Activated T-helper 17 cell treated with anti-CD3 and anti-CD28 coated beads, Interleukin-2, amount 50 U/mL, for 72 hours (primary cell): Measurements from ENCODE around the gene RNF157. TPM values are rescaled to one million over a fixed set of nuclear protein-coding genes. Genes with fewer than 3 reads are reported as not detected.
"Not testable (repeated sequence)": the region's sequence is repeated elsewhere in the genome, so short reads cannot be mapped to it uniquely, and the experiment has no call there.

ENCODE experiments used
- ATAC-seq: fragments of 150-1000 bp; cut with Tn5 transposase; replicated peaks from 2 replicates; pipeline ENCODE4 v1.10.0; 2021; ENCODE audit warnings: mild to moderate bottlenecking, moderate library complexity
- H3K27ac Mint-ChIP-seq: one replicate; pipeline ENCODE4 v1.8.0; 2022; ENCODE audit warnings: mixed read lengths
- H3K27me3 Mint-ChIP-seq: one replicate; pipeline ENCODE4 v1.8.0; 2022; ENCODE audit warnings: mixed read lengths
- H3K36me3 Mint-ChIP-seq: one replicate; pipeline ENCODE4 v1.8.0; 2022; ENCODE audit warnings: low read depth, mild to moderate bottlenecking, mixed read lengths
- H3K4me1 Mint-ChIP-seq: one replicate; pipeline ENCODE4 v1.8.0; 2022; ENCODE audit warnings: mixed read lengths
- H3K4me3 Mint-ChIP-seq: one replicate; pipeline ENCODE4 v1.8.0; 2022; ENCODE audit warnings: mild to moderate bottlenecking, mixed read lengths
- H3K9me3 Mint-ChIP-seq: one replicate; pipeline ENCODE4 v1.8.0; 2022; ENCODE audit warnings: mixed read lengths
- total RNA-seq, 2 donors: library from RNA; stranded (reverse); gene quantifications; one replicate each; pipeline ENCODE4 v1.2.3, GENCODE V29; 2022

Gene RNF157
- total RNA-seq, 2 donors from 2014 or later = 15.5 to 17.4 TPM

GRCh38 chr17:76205542-76206144, 34.6 kb downstream of the RNF157 start:
- ATAC-seq, H3K9me3 Mint-ChIP-seq, H3K27me3 Mint-ChIP-seq, H3K4me3 Mint-ChIP-seq: not testable (repeated sequence)
- Mint-ChIP-seq H3K27ac (peak overlapping the region; percentile 33), H3K4me1 (peaks cover 17% of the 10 kb centered on the region), H3K36me3 (peaks cover 16% of the 10 kb centered on the region)

- no peaks in the 10 kb centered on the region for H3K9me3 Mint-ChIP-seq
- ATAC-seq = no peak
- peak overlapping the region; percentile 8 for H3K27ac Mint-ChIP-seq
- H3K36me3 Mint-ChIP-seq = peaks cover 20% of the 10 kb centered on the region
- H3K4me3 Mint-ChIP-seq = no peak overlapping the region
- H3K27me3 Mint-ChIP-seq = no peaks in the 10 kb centered on the region
- H3K4me1 Mint-ChIP-seq = peaks cover 23% of the 10 kb centered on the region
Observed at GRCh38 chr17:76204277-76204676, 36.0 kb downstream of the RNF157 start.

- H3K9me3 Mint-ChIP-seq = no peaks in the 10 kb centered on the region
- ATAC-seq = peak; percentile 76
- H3K36me3 Mint-ChIP-seq = peaks cover 22% of the 10 kb centered on the region
Observed at GRCh38 chr17:76200354-76200753, 39.9 kb downstream of the RNF157 start.

GRCh38 chr17:76199469-76199868, 40.8 kb downstream of the RNF157 start:
- H3K36me3 Mint-ChIP-seq = peaks cover 22% of the 10 kb centered on the region
- H3K27me3 Mint-ChIP-seq = no peaks in the 10 kb centered on the region
- peaks cover 45% of the 10 kb centered on the region for H3K4me1 Mint-ChIP-seq
- peak; percentile 94 for ATAC-seq
- no peaks in the 10 kb centered on the region for H3K9me3 Mint-ChIP-seq
- peak overlapping the region; percentile 69 for H3K27ac Mint-ChIP-seq
- peak overlapping the region; percentile 59 for H3K4me3 Mint-ChIP-seq

More at GRCh38 chr17:76200354-76200753, 39.9 kb downstream of the RNF157 start:
- Mint-ChIP-seq H3K27ac (peak overlapping the region; percentile 69), H3K4me1 (peaks cover 37% of the 10 kb centered on the region), H3K4me3 (peak overlapping the region; percentile 11), H3K27me3 (no peaks in the 10 kb centered on the region)

GRCh38 chr17:76198702-76199101, 41.6 kb downstream of the RNF157 start:
- H3K9me3 Mint-ChIP-seq = no peaks in the 10 kb centered on the region
- peak overlapping the region; percentile 69 for H3K27ac Mint-ChIP-seq
- H3K36me3 Mint-ChIP-seq = peaks cover 16% of the 10 kb centered on the region
- H3K27me3 Mint-ChIP-seq = no peaks in the 10 kb centered on the region
- H3K4me3 Mint-ChIP-seq = peak overlapping the region; percentile 59
- H3K4me1 Mint-ChIP-seq = peaks cover 47% of the 10 kb centered on the region
- no peak for ATAC-seq

GRCh38 chr17:76197911-76198310, 42.4 kb downstream of the RNF157 start:
- H3K27me3 Mint-ChIP-seq = no peaks in the 10 kb centered on the region
- no peak for ATAC-seq
- H3K9me3 Mint-ChIP-seq = no peaks in the 10 kb centered on the region
- peaks cover 15% of the 10 kb centered on the region for H3K36me3 Mint-ChIP-seq
- peak overlapping the region; percentile 59 for H3K4me3 Mint-ChIP-seq
- H3K4me1 Mint-ChIP-seq = peaks cover 55% of the 10 kb centered on the region
- H3K27ac Mint-ChIP-seq = peak overlapping the region; percentile 69

- H3K36me3 Mint-ChIP-seq = peaks cover 15% of the 10 kb centered on the region
- peaks cover 64% of the 10 kb centered on the region for H3K4me1 Mint-ChIP-seq
- no peak for ATAC-seq
- no peak overlapping the region for H3K27ac Mint-ChIP-seq
- H3K9me3 Mint-ChIP-seq = no peaks in the 10 kb centered on the region
- H3K4me3 Mint-ChIP-seq = no peak overlapping the region
- no peaks in the 10 kb centered on the region for H3K27me3 Mint-ChIP-seq
Observed at GRCh38 chr17:76196675-76197074, 43.6 kb downstream of the RNF157 start.

- no peak overlapping the region for H3K4me3 Mint-ChIP-seq
- no peak for ATAC-seq
- H3K27ac Mint-ChIP-seq = no peak overlapping the region
- H3K27me3 Mint-ChIP-seq = no peaks in the 10 kb centered on the region
- H3K9me3 Mint-ChIP-seq = no peaks in the 10 kb centered on the region
- peaks cover 63% of the 10 kb centered on the region for H3K4me1 Mint-ChIP-seq
- peaks cover 11% of the 10 kb centered on the region for H3K36me3 Mint-ChIP-seq
Observed at GRCh38 chr17:76195281-76196096, 44.8 kb downstream of the RNF157 start.

- Mint-ChIP-seq H3K27ac (peak overlapping the region; percentile 87), H3K4me3 (peak overlapping the region; percentile 82), H3K27me3 (no peaks in the 10 kb centered on the region), H3K9me3 (no peaks in the 10 kb centered on the region), H3K36me3 (no peaks in the 10 kb centered on the region), H3K4me1 (peaks cover 63% of the 10 kb centered on the region)
- ATAC-seq = peak; percentile 18
Observed at GRCh38 chr17:76193591-76193990, 46.7 kb downstream of the RNF157 start.

GRCh38 chr17:76191896-76192295, 48.4 kb downstream of the RNF157 start:
- no peaks in the 10 kb centered on the region for H3K9me3 Mint-ChIP-seq
- peak overlapping the region; percentile 87 for H3K27ac Mint-ChIP-seq
- ATAC-seq = peak; percentile 86
- H3K4me3 Mint-ChIP-seq = peak overlapping the region; percentile 82
- H3K27me3 Mint-ChIP-seq = no peaks in the 10 kb centered on the region
- H3K4me1 Mint-ChIP-seq = peaks cover 57% of the 10 kb centered on the region
- H3K36me3 Mint-ChIP-seq = no peaks in the 10 kb centered on the region

GRCh38 chr17:76189741-76190140, 50.6 kb downstream of the RNF157 start:
- peak overlapping the region; percentile 91 for H3K27ac Mint-ChIP-seq
- no peaks in the 10 kb centered on the region for H3K27me3 Mint-ChIP-seq
- H3K4me1 Mint-ChIP-seq = peaks cover 55% of the 10 kb centered on the region
- no peaks in the 10 kb centered on the region for H3K36me3 Mint-ChIP-seq
- H3K9me3 Mint-ChIP-seq = no peaks in the 10 kb centered on the region
- peak overlapping the region; percentile 84 for H3K4me3 Mint-ChIP-seq
- ATAC-seq = no peak

GRCh38 chr17:76189247-76189646, 51.0 kb downstream of the RNF157 start:
- Mint-ChIP-seq H3K27me3 (no peaks in the 10 kb centered on the region), H3K9me3 (no peaks in the 10 kb centered on the region), H3K4me1 (peaks cover 55% of the 10 kb centered on the region), H3K4me3 (peak overlapping the region; percentile 84), H3K27ac (peak overlapping the region; percentile 91), H3K36me3 (no peaks in the 10 kb centered on the region)
- ATAC-seq = no peak

- H3K4me1 Mint-ChIP-seq = peaks cover 47% of the 10 kb centered on the region
- peak overlapping the region; percentile 84 for H3K4me3 Mint-ChIP-seq
- no peaks in the 10 kb centered on the region for H3K36me3 Mint-ChIP-seq
- H3K27me3 Mint-ChIP-seq = no peaks in the 10 kb centered on the region
- no peaks in the 10 kb centered on the region for H3K9me3 Mint-ChIP-seq
- no peak for ATAC-seq
- peak overlapping the region; percentile 6 for H3K27ac Mint-ChIP-seq
Observed at GRCh38 chr17:76188213-76189016, 51.9 kb downstream of the RNF157 start.

GRCh38 chr17:76186774-76187173, 53.5 kb downstream of the RNF157 start:
- H3K27me3 Mint-ChIP-seq, ATAC-seq, H3K36me3 Mint-ChIP-seq, H3K9me3 Mint-ChIP-seq: not testable (repeated sequence)
- Mint-ChIP-seq H3K4me3 (peak overlapping the region; percentile 52), H3K27ac (peak overlapping the region; percentile 46), H3K4me1 (peaks cover 38% of the 10 kb centered on the region)
